HCT116 (cell line): ENCODE data around the gene KCNJ4. TPM values are rescaled to one million over a fixed set of nuclear protein-coding genes. Genes with fewer than 3 reads are reported as not detected.

Source experiments
- ATAC-seq: fragments of 200-7000 bp; cut with Tn5 transposase; 2 replicates; pipeline ENCODE4 v1.9.1; 2020; ENCODE audit warnings: mild to moderate bottlenecking, moderate library complexity
- BruUV-seq: library from RNA; stranded (reverse); fragments of 400-500 nt; replicated peaks from 2 replicates; lab custom pipeline; 2021; lab: Mats Ljungman, UMichigan
- CTCF ChIA-PET: fragments of 300-600 bp; sonication (Branson Sonifier 250); formaldehyde crosslinking; loops from one replicate; lab custom pipeline; 2021; ENCODE audit warnings: antibody characterized with exemption; lab: Charles Lee
- POLR2A ChIA-PET: fragments of 300-600, 350-600 bp; sonication (Branson Sonifier 250); formaldehyde crosslinking; loops from one replicate; lab custom pipeline; 2021; ENCODE audit warnings: antibody characterized with exemption; lab: Charles Lee
- RAD21 ChIA-PET, 2 experiments: fragments of 300-600 bp; sonication (Branson Sonifier 250); formaldehyde crosslinking; loops; one replicate each; lab custom pipeline; 2023; ENCODE audit warnings: low total read pairs in 2 of 2; ENCODE audit not compliant: uncharacterized antibody in 2 of 2, unreplicated experiment in 2 of 2, low non-redundant PET in 1 of 2; lab: Charles Lee
- DNase-seq: peaks from one replicate; pipeline ENCODE4 v3.0.0-alpha.2; 2010; ENCODE audit warnings: low read depth, low spot score
- H2AFZ ChIP-seq: fragments of 200-600 bp; shearing (Covaris generic), sonication (generic); 2 replicates; pipeline ENCODE4 v1.6.1; 2017; ENCODE audit warnings: low read depth, mixed run types, mixed read lengths, antibody characterized with exemption, low read length; ENCODE audit not compliant: poor library complexity, severe bottlenecking
- H3K27ac ChIP-seq: 2 replicates; pipeline ENCODE4 v1.5.1; 2012; ENCODE audit warnings: low read depth, low read length
- H3K27me3 ChIP-seq: fragments of 200-600 bp; sonication (generic); 2 replicates; pipeline ENCODE4 v1.6.1; 2016; ENCODE audit warnings: mixed run types, low read length, mixed read lengths; ENCODE audit not compliant: insufficient read depth
- H3K36me3 ChIP-seq, 2 experiments: fragments of 200-500 bp in 1 of 2; fragments of 200-600 bp in 1 of 2; sonication (Bioruptor generic) in 1 of 2; sonication (generic) in 1 of 2; 2 replicates each; pipeline versions ENCODE4 v1.5.1 to v1.6.1; 2014 to 2016; ENCODE audit warnings: low read length in 2 of 2, inconsistent platforms in 1 of 2, mixed read lengths in 1 of 2, mixed run types in 1 of 2; ENCODE audit not compliant: insufficient read depth in 2 of 2, control insufficient read depth in 1 of 2
- H3K4me1 ChIP-seq, 2 experiments: fragments of 200-600 bp in 1 of 2; sonication (generic) in 1 of 2; 2 replicates each; pipeline versions ENCODE4 v1.5.1 to v1.6.1; 2012 to 2017; ENCODE audit warnings: low read length in 2 of 2, inconsistent platforms in 1 of 2, mild to moderate bottlenecking in 1 of 2, mixed read lengths in 1 of 2, mixed run types in 1 of 2, moderate library complexity in 1 of 2; ENCODE audit not compliant: insufficient read depth in 2 of 2, control insufficient read depth in 1 of 2
- H3K4me2 ChIP-seq: fragments of 200-600 bp; sonication (generic); 2 replicates; pipeline ENCODE4 v1.6.1; 2017; ENCODE audit warnings: mixed run types, low read length, mixed read lengths
- H3K4me3 ChIP-seq, 2 experiments: fragments of 200-600 bp in 1 of 2; sonication (generic) in 1 of 2; replicated peaks in 1 of 2; 2 replicates each; pipeline ENCODE4 v1.5.1; 2011 to 2016; ENCODE audit warnings: low read length in 2 of 2, control low read depth in 1 of 2, low read depth in 1 of 2, mild to moderate bottlenecking in 1 of 2, mixed read lengths in 1 of 2, mixed run types in 1 of 2
- H3K79me2 ChIP-seq: fragments of 200-600 bp; sonication (generic); 2 replicates; pipeline ENCODE4 v1.6.1; 2017; ENCODE audit warnings: mild to moderate bottlenecking, mixed run types, low read length, moderate library complexity, mixed read lengths; ENCODE audit not compliant: insufficient read depth
- H3K9ac ChIP-seq: fragments of 200-600 bp; sonication (generic); 2 replicates; pipeline ENCODE4 v1.6.1; 2016; ENCODE audit warnings: low read length, mixed read lengths
- H3K9me2 ChIP-seq: fragments of 200-600 bp; sonication (generic), shearing (Covaris generic); 2 replicates; pipeline ENCODE4 v1.6.1; 2017; ENCODE audit warnings: mixed run types, mild to moderate bottlenecking, moderate library complexity; ENCODE audit not compliant: insufficient read depth
- H3K9me3 ChIP-seq, 2 experiments: fragments of 200-500 bp in 1 of 2; fragments of 200-600 bp in 1 of 2; sonication (Bioruptor generic) in 1 of 2; sonication (generic) in 1 of 2; 2 replicates each; pipeline ENCODE4 v1.6.1; 2014 to 2017; ENCODE audit warnings: low read length in 2 of 2, mixed read lengths in 2 of 2, inconsistent platforms in 1 of 2, low read depth in 1 of 2, mild to moderate bottlenecking in 1 of 2, mixed run types in 1 of 2, moderate library complexity in 1 of 2; ENCODE audit not compliant: control insufficient read depth in 1 of 2, insufficient read depth in 1 of 2
- H4K20me1 ChIP-seq: fragments of 200-600 bp; sonication (generic), shearing (Covaris generic); 2 replicates; pipeline ENCODE4 v1.6.1; 2017; ENCODE audit warnings: mixed run types, mild to moderate bottlenecking, moderate library complexity; ENCODE audit not compliant: insufficient read depth
- CBX3 ChIP-seq: IDR thresholded peaks from 2 replicates; pipeline ENCODE4 v1.6.1; 2012; ENCODE audit warnings: low read depth
- CEBPB ChIP-seq: IDR thresholded peaks from 2 replicates; pipeline ENCODE4 v1.6.1; 2012; ENCODE audit warnings: low read depth
- EZH2 ChIP-seq: fragments of 200-600 bp; sonication (generic); IDR thresholded peaks from 2 replicates; pipeline ENCODE4 v1.6.1; 2017; ENCODE audit warnings: antibody characterized with exemption, mixed run types
- EZH2phosphoT487 ChIP-seq: fragments of 200-600 bp; IDR thresholded peaks from 2 replicates; pipeline ENCODE4 v1.6.1; 2018; ENCODE audit warnings: antibody characterized with exemption, borderline replicate concordance
- FOSL1 ChIP-seq: IDR thresholded peaks from 2 replicates; pipeline ENCODE4 v1.6.1; 2012; ENCODE audit warnings: low read depth
- JUND ChIP-seq: IDR thresholded peaks from 2 replicates; pipeline ENCODE4 v1.6.1; 2012
- POLR2A ChIP-seq: IDR thresholded peaks from 2 replicates; pipeline ENCODE4 v1.7.0; 2011; ENCODE audit warnings: borderline replicate concordance; ENCODE audit not compliant: insufficient read depth, insufficient read length; ENCODE audit errors: extremely low read depth
- RAD21 ChIP-seq: IDR thresholded peaks from 2 replicates; pipeline ENCODE4 v1.6.1; 2012; ENCODE audit warnings: low read depth, mild to moderate bottlenecking
- SIN3A ChIP-seq: IDR thresholded peaks from 2 replicates; pipeline ENCODE4 v1.6.1; 2012; ENCODE audit warnings: low read depth
- SP1 ChIP-seq: IDR thresholded peaks from 2 replicates; pipeline ENCODE4 v1.6.1; 2012; ENCODE audit warnings: low read depth
- SRF ChIP-seq: IDR thresholded peaks from 2 replicates; pipeline ENCODE4 v1.6.1; 2012; ENCODE audit warnings: low read depth
- TCF7L2 ChIP-seq: IDR thresholded peaks from 2 replicates; pipeline ENCODE4 v1.7.0; 2011; ENCODE audit warnings: borderline replicate concordance, inconsistent platforms; ENCODE audit not compliant: insufficient read depth, insufficient read length; ENCODE audit errors: extremely low read depth
- ZNF274 ChIP-seq: fragments of 200-500 bp; sonication (Bioruptor generic); IDR thresholded peaks from 2 replicates; pipeline ENCODE4 v1.6.1; 2014; ENCODE audit warnings: mild to moderate bottlenecking, low read depth, low read length, inconsistent platforms
- intact Hi-C: fragments of 100-400 bp; cut with micrococcal nuclease; formaldehyde crosslinking; loops from 2 replicates; pipeline ENCODE4 v1.10.0; 2022
- total RNA-seq: library from RNA; stranded (reverse); gene quantifications from one replicate; pipeline ENCODE4 v1.2.1, GENCODE V29; 2021; ENCODE audit not compliant: unreplicated experiment
- TF ChIP-seq, protein P1 (sequence below), 3 experiments: fragments of 200-600 bp in 1 of 3; sonication (generic) in 1 of 3; IDR thresholded peaks in 2 of 3; conservative IDR thresholded peaks in 1 of 3; 2 replicates each; pipeline ENCODE4 v1.5.1; 2012 to 2017; ENCODE audit warnings: low read depth in 2 of 3, low read length in 2 of 3, antibody characterized with exemption in 1 of 3, borderline replicate concordance in 1 of 3, control low read depth in 1 of 3, mild to moderate bottlenecking in 1 of 3, mixed read lengths in 1 of 3, mixed run types in 1 of 3, moderate library complexity in 1 of 3; ENCODE audit not compliant: insufficient read depth in 1 of 3
- TF ChIP-seq, protein P2 (sequence below): IDR thresholded peaks from 2 replicates; pipeline ENCODE4 v1.6.1; 2012
- TF ChIP-seq, protein P3 (sequence below): IDR thresholded peaks from 2 replicates; pipeline ENCODE4 v1.6.1; 2011; ENCODE audit warnings: mild to moderate bottlenecking, low read length, moderate library complexity; ENCODE audit not compliant: insufficient replicate concordance; ENCODE audit errors: extremely low read depth
- TF ChIP-seq, protein P4 (sequence below): IDR thresholded peaks from 2 replicates; pipeline ENCODE4 v1.6.1; 2012

Gene KCNJ4
- total RNA-seq, 1 experiment from 2014 or later = not detected

DNA sequence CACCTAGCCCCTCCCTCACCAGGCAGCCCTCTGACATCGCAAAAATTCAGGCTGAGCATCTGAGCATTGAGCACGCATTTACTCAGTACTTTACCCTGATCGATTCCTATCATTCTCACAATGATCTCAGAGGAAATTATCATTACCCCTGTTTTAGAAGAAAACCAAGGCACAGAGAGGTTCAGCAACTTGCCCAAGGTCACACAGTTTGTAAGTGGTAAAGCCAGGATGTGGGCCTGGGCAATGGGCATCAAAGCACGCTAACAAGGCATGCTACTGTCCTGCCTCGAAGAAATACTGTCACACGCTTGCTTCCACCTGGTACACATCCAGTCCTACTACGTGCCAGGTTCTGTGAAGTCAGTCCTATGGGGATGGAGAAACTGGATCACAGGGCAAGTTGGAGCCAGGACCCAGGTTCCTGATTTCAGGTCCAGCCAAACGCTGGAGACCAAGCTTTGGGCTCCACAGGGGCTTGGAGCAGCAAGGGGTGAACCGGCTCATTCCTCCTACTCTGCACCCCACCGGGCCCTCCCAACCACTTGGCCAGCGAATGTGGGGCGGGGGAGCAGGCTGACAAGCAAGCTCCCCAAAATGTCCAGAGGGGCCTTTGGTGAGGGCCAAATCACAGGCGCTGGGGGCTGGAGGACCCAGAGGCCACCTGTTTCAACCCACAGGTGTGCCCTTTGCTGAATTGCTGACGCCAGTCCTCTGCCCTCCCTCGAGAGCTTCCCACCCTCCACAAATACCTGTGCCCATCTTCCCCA lies 18.2 kb downstream of the KCNJ4 start:
- TF ChIP-seq JUND = no peak
- TF ChIP-seq SP1 = no peak
- TF ChIP-seq RAD21 = no peak
- TF ChIP-seq, protein P1, sequence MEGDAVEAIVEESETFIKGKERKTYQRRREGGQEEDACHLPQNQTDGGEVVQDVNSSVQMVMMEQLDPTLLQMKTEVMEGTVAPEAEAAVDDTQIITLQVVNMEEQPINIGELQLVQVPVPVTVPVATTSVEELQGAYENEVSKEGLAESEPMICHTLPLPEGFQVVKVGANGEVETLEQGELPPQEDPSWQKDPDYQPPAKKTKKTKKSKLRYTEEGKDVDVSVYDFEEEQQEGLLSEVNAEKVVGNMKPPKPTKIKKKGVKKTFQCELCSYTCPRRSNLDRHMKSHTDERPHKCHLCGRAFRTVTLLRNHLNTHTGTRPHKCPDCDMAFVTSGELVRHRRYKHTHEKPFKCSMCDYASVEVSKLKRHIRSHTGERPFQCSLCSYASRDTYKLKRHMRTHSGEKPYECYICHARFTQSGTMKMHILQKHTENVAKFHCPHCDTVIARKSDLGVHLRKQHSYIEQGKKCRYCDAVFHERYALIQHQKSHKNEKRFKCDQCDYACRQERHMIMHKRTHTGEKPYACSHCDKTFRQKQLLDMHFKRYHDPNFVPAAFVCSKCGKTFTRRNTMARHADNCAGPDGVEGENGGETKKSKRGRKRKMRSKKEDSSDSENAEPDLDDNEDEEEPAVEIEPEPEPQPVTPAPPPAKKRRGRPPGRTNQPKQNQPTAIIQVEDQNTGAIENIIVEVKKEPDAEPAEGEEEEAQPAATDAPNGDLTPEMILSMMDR (IDR thresholded peaks at IDR 0.05 in 2 of 3, conservative IDR thresholded peaks at IDR 0.05 in 1 of 3; ENCODE audit: borderline replicate concordance in 1 of 3, insufficient read depth in 1 of 3, low read depth in 2 of 3, low read length in 2 of 3) = no peak
- TF ChIP-seq SIN3A = no peak
- TF ChIP-seq CEBPB = no peak
- intact Hi-C loops = no loop called here
- Histone ChIP-seq H3K9me2 (no peaks in the 10 kb centered on the region), H3K27ac (no peak overlapping the region), H2AFZ (no peak overlapping the region), H3K36me3 (no peaks in the 10 kb centered on the region), H3K79me2 (no peaks in the 10 kb centered on the region), H3K4me1 (peaks cover 0 to 5% of the 10 kb centered on the region in 2 experiments; a peak in 1 of 4 replicates), H3K27me3 (no peaks in the 10 kb centered on the region), H3K4me3 (no peak overlapping the region), H3K9me3 (no peaks in the 10 kb centered on the region), H3K4me2 (no peak overlapping the region), H3K9ac (no peak overlapping the region), H4K20me1 (no peaks in the 10 kb centered on the region)
- DNase-seq (no peak), ATAC-seq (no peak)
- no TSS peak for BruUV-seq
- ChIA-PET RAD21 (no interaction called here), CTCF (no interaction called here), POLR2A (no interaction called here)

DNA sequence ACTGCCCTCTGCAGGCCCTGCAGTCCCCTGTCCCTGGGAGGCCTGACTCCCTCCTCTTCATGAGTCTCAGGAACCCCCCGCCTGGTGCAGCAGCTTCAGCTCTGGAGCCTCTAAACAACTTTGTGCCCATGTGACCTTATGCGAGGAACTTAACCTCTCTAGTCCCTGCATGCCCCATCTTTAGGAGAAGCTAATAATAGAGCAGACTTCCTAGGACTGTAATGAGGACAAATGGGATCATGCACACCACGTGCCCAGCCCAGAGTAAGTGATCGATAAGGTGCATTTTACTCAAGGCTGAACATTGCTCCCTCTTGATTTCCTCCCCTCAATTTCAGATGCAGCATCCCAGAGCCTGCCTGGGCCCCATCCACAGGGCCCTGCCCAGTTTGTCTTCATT lies 19.0 kb downstream of the KCNJ4 start:
- no peaks in the 10 kb centered on the region for H3K79me2 ChIP-seq
- H3K4me2 ChIP-seq = no peak overlapping the region
- H3K27ac ChIP-seq = no peak overlapping the region
- no peak overlapping the region for H3K9ac ChIP-seq
- no peaks in the 10 kb centered on the region for H3K27me3 ChIP-seq
- POLR2A ChIA-PET = no interaction called here
- peaks cover 0 to 9% of the 10 kb centered on the region in 2 experiments; a peak in 1 of 4 replicates for H3K4me1 ChIP-seq
- BruUV-seq = no TSS peak
- no peaks in the 10 kb centered on the region for H3K9me2 ChIP-seq
- H3K36me3 ChIP-seq = no peaks in the 10 kb centered on the region
- intact Hi-C loops = no loop called here
- no peaks in the 10 kb centered on the region for H4K20me1 ChIP-seq
- H3K4me3 ChIP-seq = no peak overlapping the region
- RAD21 ChIA-PET = no interaction called here
- ATAC-seq (no peak), DNase-seq (no peak)
- H2AFZ ChIP-seq = no peak overlapping the region
- no peaks in the 10 kb centered on the region for H3K9me3 ChIP-seq
- CTCF ChIA-PET = no interaction called here
- no peak for TF ChIP-seq TCF7L2
- no peak for TF ChIP-seq CBX3
- no peak for TF ChIP-seq FOSL1
- no peak for TF ChIP-seq SIN3A
- no peak for TF ChIP-seq ZNF274
- TF ChIP-seq, protein P2, sequence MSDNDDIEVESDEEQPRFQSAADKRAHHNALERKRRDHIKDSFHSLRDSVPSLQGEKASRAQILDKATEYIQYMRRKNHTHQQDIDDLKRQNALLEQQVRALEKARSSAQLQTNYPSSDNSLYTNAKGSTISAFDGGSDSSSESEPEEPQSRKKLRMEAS = no peak
- TF ChIP-seq, protein P3, sequence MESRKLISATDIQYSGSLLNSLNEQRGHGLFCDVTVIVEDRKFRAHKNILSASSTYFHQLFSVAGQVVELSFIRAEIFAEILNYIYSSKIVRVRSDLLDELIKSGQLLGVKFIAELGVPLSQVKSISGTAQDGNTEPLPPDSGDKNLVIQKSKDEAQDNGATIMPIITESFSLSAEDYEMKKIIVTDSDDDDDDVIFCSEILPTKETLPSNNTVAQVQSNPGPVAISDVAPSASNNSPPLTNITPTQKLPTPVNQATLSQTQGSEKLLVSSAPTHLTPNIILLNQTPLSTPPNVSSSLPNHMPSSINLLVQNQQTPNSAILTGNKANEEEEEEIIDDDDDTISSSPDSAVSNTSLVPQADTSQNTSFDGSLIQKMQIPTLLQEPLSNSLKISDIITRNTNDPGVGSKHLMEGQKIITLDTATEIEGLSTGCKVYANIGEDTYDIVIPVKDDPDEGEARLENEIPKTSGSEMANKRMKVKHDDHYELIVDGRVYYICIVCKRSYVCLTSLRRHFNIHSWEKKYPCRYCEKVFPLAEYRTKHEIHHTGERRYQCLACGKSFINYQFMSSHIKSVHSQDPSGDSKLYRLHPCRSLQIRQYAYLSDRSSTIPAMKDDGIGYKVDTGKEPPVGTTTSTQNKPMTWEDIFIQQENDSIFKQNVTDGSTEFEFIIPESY = no peak
- no peak for TF ChIP-seq EZH2phosphoT487
- TF ChIP-seq EZH2 = no peak
- TF ChIP-seq, protein P4, sequence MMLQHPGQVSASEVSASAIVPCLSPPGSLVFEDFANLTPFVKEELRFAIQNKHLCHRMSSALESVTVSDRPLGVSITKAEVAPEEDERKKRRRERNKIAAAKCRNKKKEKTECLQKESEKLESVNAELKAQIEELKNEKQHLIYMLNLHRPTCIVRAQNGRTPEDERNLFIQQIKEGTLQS = no peak
- no peak for TF ChIP-seq POLR2A
- TF ChIP-seq SRF = no peak
- TF ChIP-seq JUND = no peak
